22Rv1 (cell line): ENCODE measurements around the gene TTLL7.

Source experiments
- H3K27ac ChIP-seq: fragments of 450-650 bp; 2 replicates; pipeline ENCODE4 v1.5.1; 2017
- CTCF ChIP-seq: fragments of 450-650 bp; IDR thresholded peaks from 2 replicates; pipeline ENCODE4 v1.5.1; 2017; ENCODE audit warnings: mild to moderate bottlenecking
- ZFX ChIP-seq: fragments of 450-650 bp; IDR thresholded peaks from 2 replicates; pipeline ENCODE4 v1.6.1; 2017; ENCODE audit warnings: antibody characterized with exemption, borderline replicate concordance

Gene TTLL7

GRCh38 chr1:83931658-83932253, 67.2 kb downstream of the TTLL7 start:
- H3K27ac ChIP-seq = no peak overlapping the region
- TF ChIP-seq ZFX = no peak
- peak; percentile 81 for TF ChIP-seq CTCF

GRCh38 chr1:83929184-83929583, 69.7 kb downstream of the TTLL7 start:
- TF ChIP-seq CTCF (no peak), ZFX (no peak)
- no peak overlapping the region for H3K27ac ChIP-seq

GRCh38 chr1:83928396-83928795, 70.5 kb downstream of the TTLL7 start:
- no peak for TF ChIP-seq ZFX
- no peak for TF ChIP-seq CTCF
- H3K27ac ChIP-seq = no peak overlapping the region

- TF ChIP-seq CTCF (no peak), ZFX (no peak)
- H3K27ac ChIP-seq = no peak overlapping the region
These were observed 71.2 kb downstream of the TTLL7 start for GRCh38 chr1:83927701-83928100.

- H3K27ac ChIP-seq = no peak overlapping the region
- TF ChIP-seq ZFX = no peak
- no peak for TF ChIP-seq CTCF
These were observed 71.9 kb downstream of the TTLL7 start for GRCh38 chr1:83927061-83927460.

GRCh38 chr1:83923553-83923952, 75.4 kb downstream of the TTLL7 start:
- no peak overlapping the region for H3K27ac ChIP-seq
- TF ChIP-seq ZFX (no peak), CTCF (no peak)

GRCh38 chr1:83922431-83922830, 76.5 kb downstream of the TTLL7 start:
- TF ChIP-seq CTCF = no peak
- H3K27ac ChIP-seq = no peak overlapping the region
